Astrocyte of the spinal cord (primary cell): ENCODE results near the gene CELA2B.
"Not testable (repeated sequence)": the region's sequence is repeated elsewhere in the genome, so short reads cannot be mapped to it uniquely, and the experiment has no call there.

ENCODE experiments used
- DNase-seq: peaks from one replicate; pipeline ENCODE4 v3.0.0; 2011; ENCODE audit warnings: low read depth, low spot score
- H3K4me3 ChIP-seq: 2 replicates; pipeline ENCODE4 v1.5.1; 2011; ENCODE audit warnings: low read depth, mild to moderate bottlenecking, low read length, moderate library complexity
- CTCF ChIP-seq: IDR thresholded peaks from 2 replicates; pipeline ENCODE4 v1.5.1; 2012; ENCODE audit warnings: low read depth, mild to moderate bottlenecking, low read length, inconsistent platforms
- in situ Hi-C: cut with HindIII; loops from 2 replicates; pipeline ENCODE4 v1.10.0; 2017; ENCODE audit warnings: low sequenced_read_pairs

CELA2B gene

GRCh38 chr1:15465674-15466073 is 10.2 kb upstream of the CELA2B start:
- in situ Hi-C loops = no loop called here

GRCh38 chr1:15466955-15467625 is 8.8 kb upstream of the CELA2B start:
- in situ Hi-C loops, H3K4me3 ChIP-seq, DNase-seq: not testable (repeated sequence)

More at GRCh38 chr1:15465674-15466073, 10.2 kb upstream of the CELA2B start:
- no peak overlapping the region for H3K4me3 ChIP-seq
- no peak for TF ChIP-seq CTCF
- DNase-seq = no peak

- H3K4me3 ChIP-seq = no peak overlapping the region
- in situ Hi-C loops = no loop called here
- no peak for DNase-seq
- no peak for TF ChIP-seq CTCF
Measured at GRCh38 chr1:15468145-15468544, 7.8 kb upstream of the CELA2B start.

- TF ChIP-seq CTCF = no peak
- in situ Hi-C loops = no loop called here
- no peak overlapping the region for H3K4me3 ChIP-seq
- DNase-seq = no peak
Measured at GRCh38 chr1:15469361-15469760, 6.5 kb upstream of the CELA2B start.

GRCh38 chr1:15469821-15470448 is 6.0 kb upstream of the CELA2B start:
- in situ Hi-C loops, DNase-seq, H3K4me3 ChIP-seq: not testable (repeated sequence)

- DNase-seq, H3K4me3 ChIP-seq, in situ Hi-C loops: not testable (repeated sequence)
Measured at GRCh38 chr1:15471067-15471466, 4.8 kb upstream of the CELA2B start.

- DNase-seq, H3K4me3 ChIP-seq, in situ Hi-C loops: not testable (repeated sequence)
Measured at GRCh38 chr1:15471723-15472122, 4.2 kb upstream of the CELA2B start.

GRCh38 chr1:15472587-15472986 is 3.3 kb upstream of the CELA2B start:
- in situ Hi-C loops = no loop called here
- no peak for DNase-seq
- no peak overlapping the region for H3K4me3 ChIP-seq
- no peak for TF ChIP-seq CTCF

- no peak for TF ChIP-seq CTCF
- H3K4me3 ChIP-seq = no peak overlapping the region
- in situ Hi-C loops = no loop called here
- no peak for DNase-seq
Measured at GRCh38 chr1:15476927-15477326, 1.0 kb downstream of the CELA2B start.
